Smooth muscle cell (in vitro differentiated cells): ENCODE data around the gene LRP1B. TPM values are rescaled to one million over a fixed set of nuclear protein-coding genes. Genes with fewer than 3 reads are reported as not detected.

Experiments
- DNase-seq: peaks from one replicate; lab custom pipeline; 2025; ENCODE audit not compliant: unreplicated experiment; lab: John Stamatoyannopoulos, UW
- H2AFZ ChIP-seq: fragments of 200-600 bp; sonication (generic); 2 replicates; pipeline ENCODE4 v1.6.0; 2016; ENCODE audit warnings: antibody characterized with exemption, low read depth, mild to moderate bottlenecking
- H3F3A ChIP-seq: fragments of 200-600 bp; sonication (generic); 2 replicates; pipeline ENCODE4 v1.6.0; 2017; ENCODE audit warnings: antibody characterized with exemption, low read depth
- H3K27ac ChIP-seq: fragments of 200-600 bp; sonication (generic); 2 replicates; pipeline ENCODE4 v1.5.1; 2016; ENCODE audit warnings: low read depth, mild to moderate bottlenecking
- H3K27me3 ChIP-seq: fragments of 200-600 bp; sonication (generic); 2 replicates; pipeline ENCODE4 v1.6.1; 2016; ENCODE audit warnings: low read depth, mild to moderate bottlenecking
- H3K36me3 ChIP-seq: fragments of 200-600 bp; sonication (generic); 2 replicates; pipeline ENCODE4 v1.5.1; 2016; ENCODE audit warnings: low read depth
- H3K4me1 ChIP-seq: fragments of 200-600 bp; sonication (generic); 2 replicates; pipeline ENCODE4 v1.5.1; 2016; ENCODE audit warnings: low read depth
- H3K4me2 ChIP-seq: fragments of 200-600 bp; sonication (generic); 2 replicates; pipeline ENCODE4 v1.6.0; 2016; ENCODE audit warnings: mild to moderate bottlenecking
- H3K4me3 ChIP-seq: fragments of 200-600 bp; sonication (generic); 2 replicates; pipeline ENCODE4 v1.5.1; 2016; ENCODE audit warnings: mild to moderate bottlenecking
- H3K79me2 ChIP-seq: fragments of 200-600 bp; sonication (generic); 2 replicates; pipeline ENCODE4 v1.6.0; 2016; ENCODE audit warnings: low read depth, mild to moderate bottlenecking
- H3K9ac ChIP-seq: fragments of 200-600 bp; sonication (generic); 2 replicates; pipeline ENCODE4 v1.6.0; 2016; ENCODE audit warnings: low read depth
- H3K9me3 ChIP-seq: fragments of 200-600 bp; sonication (generic); replicated peaks from 2 replicates; pipeline ENCODE4 v1.5.1; 2016; ENCODE audit warnings: low read depth
- H4K20me1 ChIP-seq: fragments of 200-600 bp; sonication (generic); 2 replicates; pipeline ENCODE4 v1.6.0; 2016; ENCODE audit warnings: low read depth
- CTCF ChIP-seq: fragments of 200-600 bp; sonication (generic); IDR thresholded peaks from 2 replicates; pipeline ENCODE4 v1.5.1; 2017; ENCODE audit warnings: borderline replicate concordance, mild to moderate bottlenecking, antibody characterized with exemption; ENCODE audit not compliant: insufficient read depth, poor library complexity, severe bottlenecking
- WGBS: methylation state at CpG from one replicate; pipeline ENCODE4 v1.1.7; 2016; ENCODE audit warnings: low lambda C conversion rate; 5-methylcytosine and 5-hydroxymethylcytosine counted together
- polyA plus RNA-seq: library from polyadenylated mRNA; unstranded; fragments of >200 nt; fragmentation: Nextera tagmentation; extraction: Ambion mirVana; gene quantifications from 2 replicates; pipeline ENCODE4 v1.2.1, GENCODE V29; 2016
- total RNA-seq: library from RNA; depleted of rRNA; stranded (reverse); fragments of >200 nt; gene quantifications from 2 replicates; pipeline ENCODE4 v1.2.3, GENCODE V29; 2014

LRP1B gene
- total and polyA plus RNA-seq, 2 experiments from 2014 or later = 0.08 to 2.9 TPM

DNA sequence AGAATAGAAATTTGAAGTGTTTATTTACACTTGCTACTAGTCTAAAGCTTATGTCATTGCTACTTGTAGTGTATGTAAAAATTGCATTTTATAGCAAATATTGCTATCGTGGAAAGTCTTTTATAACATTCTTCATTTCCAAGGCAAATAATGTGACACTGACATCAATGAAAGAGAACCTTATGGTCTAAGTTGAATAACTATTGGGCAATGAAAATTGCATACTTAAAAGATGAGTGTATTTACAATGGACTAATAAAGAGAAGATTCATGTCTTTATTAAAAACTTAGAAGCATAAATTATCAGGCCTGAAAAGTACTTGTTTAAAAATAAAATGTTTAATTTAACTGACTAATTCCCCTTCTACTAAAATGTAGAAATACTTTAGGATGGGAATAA, 82.2 kb downstream of the LRP1B start:
- no peaks in the 10 kb centered on the region for H3K79me2 ChIP-seq
- WGBS = 89% methylated on average over 1 of the region's 1 CpG
- H3K36me3 ChIP-seq = no peaks in the 10 kb centered on the region
- no peak overlapping the region for H3K4me2 ChIP-seq
- H3F3A ChIP-seq = no peaks in the 10 kb centered on the region
- no peak overlapping the region for H3K4me3 ChIP-seq
- no peaks in the 10 kb centered on the region for H3K27me3 ChIP-seq
- H3K9me3 ChIP-seq = no peaks in the 10 kb centered on the region
- DNase-seq = no peak
- H3K9ac ChIP-seq = no peak overlapping the region
- H3K4me1 ChIP-seq = no peaks in the 10 kb centered on the region
- H4K20me1 ChIP-seq = no peaks in the 10 kb centered on the region
- H2AFZ ChIP-seq = no peak overlapping the region
- no peak for TF ChIP-seq CTCF
- H3K27ac ChIP-seq = no peak overlapping the region

GRCh38 chr2:142045641-142046040, 85.2 kb downstream of the LRP1B start:
- H3F3A ChIP-seq = no peaks in the 10 kb centered on the region
- no peaks in the 10 kb centered on the region for H3K4me1 ChIP-seq
- TF ChIP-seq CTCF = no peak
- H3K27me3 ChIP-seq = no peaks in the 10 kb centered on the region
- no peak overlapping the region for H3K4me2 ChIP-seq
- WGBS = 85% methylated on average over 4 of the region's 4 CpGs
- DNase-seq = no peak
- H3K9me3 ChIP-seq = no peaks in the 10 kb centered on the region
- no peak overlapping the region for H3K4me3 ChIP-seq
- H2AFZ ChIP-seq = no peak overlapping the region
- H3K9ac ChIP-seq = no peak overlapping the region
- H3K27ac ChIP-seq = no peak overlapping the region
- H4K20me1 ChIP-seq = no peaks in the 10 kb centered on the region
- no peaks in the 10 kb centered on the region for H3K79me2 ChIP-seq
- no peaks in the 10 kb centered on the region for H3K36me3 ChIP-seq

DNA sequence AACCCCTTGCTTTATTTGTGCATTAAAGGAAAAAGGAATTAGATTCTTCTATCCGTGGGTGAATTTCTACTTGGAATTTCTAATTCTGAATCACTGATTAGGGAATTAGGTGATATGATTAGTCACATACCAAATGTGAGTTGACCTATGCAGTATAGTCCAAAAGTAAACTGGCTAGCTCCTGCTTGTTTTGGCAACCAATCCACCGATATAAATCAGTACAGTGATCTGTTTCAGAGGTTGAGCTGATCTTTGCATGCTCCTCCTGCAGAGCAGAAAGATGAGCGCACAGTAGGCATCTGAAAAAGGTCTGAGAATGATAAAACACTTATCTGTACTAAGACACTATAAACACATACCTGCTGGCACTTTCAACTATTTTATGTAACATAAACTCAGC, 86.6 kb downstream of the LRP1B start:
- no peak overlapping the region for H3K4me3 ChIP-seq
- H3K27ac ChIP-seq = no peak overlapping the region
- no peak overlapping the region for H3K9ac ChIP-seq
- H3F3A ChIP-seq = no peaks in the 10 kb centered on the region
- H3K36me3 ChIP-seq = no peaks in the 10 kb centered on the region
- 84% methylated on average over 3 of the region's 3 CpGs for WGBS
- TF ChIP-seq CTCF = no peak
- H3K4me1 ChIP-seq = no peaks in the 10 kb centered on the region
- no peak for DNase-seq
- no peak overlapping the region for H2AFZ ChIP-seq
- H3K9me3 ChIP-seq = no peaks in the 10 kb centered on the region
- H3K27me3 ChIP-seq = no peaks in the 10 kb centered on the region
- no peaks in the 10 kb centered on the region for H3K79me2 ChIP-seq
- H4K20me1 ChIP-seq = no peaks in the 10 kb centered on the region
- H3K4me2 ChIP-seq = no peak overlapping the region

- no peak overlapping the region for H3K4me2 ChIP-seq
- no peaks in the 10 kb centered on the region for H3K36me3 ChIP-seq
- H3K27me3 ChIP-seq = no peaks in the 10 kb centered on the region
- no peaks in the 10 kb centered on the region for H3F3A ChIP-seq
- no peaks in the 10 kb centered on the region for H3K9me3 ChIP-seq
- H4K20me1 ChIP-seq = no peaks in the 10 kb centered on the region
- WGBS = 100% methylated on average over 1 of the region's 1 CpG
- H3K79me2 ChIP-seq = no peaks in the 10 kb centered on the region
- H3K4me1 ChIP-seq = peaks cover 5% of the 10 kb centered on the region
- DNase-seq = no peak
- no peak overlapping the region for H3K27ac ChIP-seq
- H3K4me3 ChIP-seq = no peak overlapping the region
- no peak overlapping the region for H3K9ac ChIP-seq
- no peak overlapping the region for H2AFZ ChIP-seq
- no peak for TF ChIP-seq CTCF
These were observed 88.1 kb downstream of the LRP1B start for GRCh38 chr2:142042536-142043199.
